AG04450 (cell line): ENCODE data around the gene PHACTR4. TPM values are rescaled to one million over a fixed set of nuclear protein-coding genes. Genes with fewer than 3 reads are reported as not detected.
"Not testable (repeated sequence)": the region's sequence is repeated elsewhere in the genome, so short reads cannot be mapped to it uniquely, and the experiment has no call there.

Experiments
- CTCF ChIA-PET: fragments of 300-600, 350-600 bp; formaldehyde crosslinking; extraction: SDS; loops from one replicate; lab custom pipeline; 2022; ENCODE audit warnings: antibody characterized with exemption, inconsistent platforms; lab: Charles Lee
- POLR2A ChIA-PET: fragments of 350-600 bp; formaldehyde crosslinking; extraction: SDS; loops from one replicate; lab custom pipeline; 2021; ENCODE audit warnings: antibody characterized with exemption, inconsistent platforms; lab: Yijun Ruan, JAX
- DNase-seq: peaks from one replicate; pipeline ENCODE4 v3.0.0-alpha.2; 2011; ENCODE audit warnings: low read depth, low spot score
- H3K27ac ChIP-seq: one replicate; pipeline ENCODE4 v1.5.1; 2012; ENCODE audit warnings: low read depth, low read length, control low read depth
- H3K27me3 ChIP-seq: one replicate; pipeline ENCODE4 v1.6.0; 2012; ENCODE audit warnings: low read length; ENCODE audit not compliant: control insufficient read depth, insufficient read depth
- H3K4me3 ChIP-seq: 2 replicates; pipeline ENCODE4 v1.5.1; 2011; ENCODE audit warnings: mild to moderate bottlenecking, low read depth, low read length, control low read depth
- H3K9me3 ChIP-seq: 2 replicates; pipeline ENCODE4 v1.5.1; 2012; ENCODE audit warnings: low read length; ENCODE audit not compliant: control insufficient read depth, insufficient read depth
- polyA plus RNA-seq: library from polyadenylated mRNA; depleted of rRNA; stranded (reverse); fragments of >200 nt; gene quantifications from 2 replicates; pipeline ENCODE4 v1.2.3, GENCODE V29; 2011
- TF ChIP-seq, protein P1 (sequence below): IDR thresholded peaks from 2 replicates; pipeline ENCODE4 v1.5.1; 2011; ENCODE audit warnings: low read depth, low read length, control low read depth, inconsistent platforms

PHACTR4 gene
- polyA plus RNA-seq, 1 experiment, result 12.3 TPM

DNA sequence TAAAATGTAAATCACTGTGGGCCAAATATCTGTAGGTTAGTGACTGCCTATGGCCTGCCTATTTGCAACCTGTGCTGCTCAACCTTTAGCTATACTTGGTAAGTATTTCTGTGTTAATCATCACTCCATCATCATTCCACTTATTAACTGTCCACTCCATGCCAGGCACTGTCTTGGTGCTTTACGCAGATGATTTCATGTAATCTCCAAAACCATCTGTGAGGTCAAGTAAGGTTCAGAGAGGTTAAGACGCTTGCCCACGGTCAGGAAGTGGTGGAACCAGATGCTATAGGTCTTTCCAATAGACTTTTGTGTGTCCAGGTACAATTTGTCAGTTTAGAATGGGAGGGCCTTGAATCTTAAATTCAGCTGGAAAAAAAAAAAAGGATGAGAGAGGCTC lies 10.8 kb upstream of the PHACTR4 start:
- CTCF ChIA-PET, result interaction anchor here (0.7 to 3.5 kb wide), 16 partner anchors 11 to 245 kb away, joined by 3 to 50 read pairs (median 6); partner anchors contain the start of gene PHACTR4
- POLR2A ChIA-PET, result no interaction called here
- DNase-seq, result no peak
- Histone ChIP-seq H3K27ac (no peak overlapping the region), H3K9me3 (no peaks in the 10 kb centered on the region), H3K27me3 (no peaks in the 10 kb centered on the region), H3K4me3 (no peak overlapping the region)
- TF ChIP-seq, protein P1, sequence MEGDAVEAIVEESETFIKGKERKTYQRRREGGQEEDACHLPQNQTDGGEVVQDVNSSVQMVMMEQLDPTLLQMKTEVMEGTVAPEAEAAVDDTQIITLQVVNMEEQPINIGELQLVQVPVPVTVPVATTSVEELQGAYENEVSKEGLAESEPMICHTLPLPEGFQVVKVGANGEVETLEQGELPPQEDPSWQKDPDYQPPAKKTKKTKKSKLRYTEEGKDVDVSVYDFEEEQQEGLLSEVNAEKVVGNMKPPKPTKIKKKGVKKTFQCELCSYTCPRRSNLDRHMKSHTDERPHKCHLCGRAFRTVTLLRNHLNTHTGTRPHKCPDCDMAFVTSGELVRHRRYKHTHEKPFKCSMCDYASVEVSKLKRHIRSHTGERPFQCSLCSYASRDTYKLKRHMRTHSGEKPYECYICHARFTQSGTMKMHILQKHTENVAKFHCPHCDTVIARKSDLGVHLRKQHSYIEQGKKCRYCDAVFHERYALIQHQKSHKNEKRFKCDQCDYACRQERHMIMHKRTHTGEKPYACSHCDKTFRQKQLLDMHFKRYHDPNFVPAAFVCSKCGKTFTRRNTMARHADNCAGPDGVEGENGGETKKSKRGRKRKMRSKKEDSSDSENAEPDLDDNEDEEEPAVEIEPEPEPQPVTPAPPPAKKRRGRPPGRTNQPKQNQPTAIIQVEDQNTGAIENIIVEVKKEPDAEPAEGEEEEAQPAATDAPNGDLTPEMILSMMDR, result no peak

DNA sequence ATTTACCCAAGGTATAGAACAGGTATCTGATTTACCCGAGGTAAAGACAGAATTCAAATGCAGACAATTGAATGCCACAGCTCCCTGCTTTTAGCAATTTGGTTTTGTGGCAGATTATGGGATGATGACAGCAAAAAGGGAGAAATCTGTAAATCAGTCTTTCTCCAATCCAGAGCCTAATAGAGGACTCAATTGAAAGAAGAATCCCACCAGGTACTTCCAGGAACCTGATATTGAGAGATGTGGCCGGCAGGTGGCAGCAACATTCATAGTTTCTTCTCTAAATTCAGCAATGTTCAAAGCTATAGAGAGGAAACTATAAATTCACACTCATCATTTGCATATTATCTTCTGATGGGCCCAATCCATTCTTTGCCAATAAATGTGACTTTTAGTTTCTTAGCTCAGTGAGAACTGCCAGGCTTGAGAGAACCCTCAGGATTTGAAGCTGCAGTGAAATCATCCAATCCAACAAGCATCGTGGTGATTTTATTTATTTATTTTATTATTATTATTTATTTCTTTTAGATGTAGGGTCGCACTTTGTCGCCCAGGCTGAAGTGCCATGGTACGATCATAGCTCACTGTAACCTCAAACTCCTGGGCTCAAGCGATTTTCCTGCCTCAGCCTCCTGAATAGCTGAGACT lies 9.8 kb upstream of the PHACTR4 start:
- no peaks in the 10 kb centered on the region for H3K9me3 ChIP-seq
- H3K27ac ChIP-seq, result no peak overlapping the region
- TF ChIP-seq, protein P1, result peak; percentile 73
- POLR2A ChIA-PET, result interaction anchor here (0.5 to 1.1 kb wide), 5 partner anchors 10 to 222 kb away, joined by 3 to 5 read pairs (median 3); partner anchors contain the start of genes PHACTR4 and RCC1
- no peak for DNase-seq
- CTCF ChIA-PET, result interaction anchor here (0.6 to 3.5 kb wide), 58 partner anchors 9 to 329 kb away, joined by 3 to 50 read pairs (median 4); partner anchors contain the start of genes MED18, PHACTR4, SESN2 and TRNAU1AP
- no peaks in the 10 kb centered on the region for H3K27me3 ChIP-seq
- no peak overlapping the region for H3K4me3 ChIP-seq

DNA sequence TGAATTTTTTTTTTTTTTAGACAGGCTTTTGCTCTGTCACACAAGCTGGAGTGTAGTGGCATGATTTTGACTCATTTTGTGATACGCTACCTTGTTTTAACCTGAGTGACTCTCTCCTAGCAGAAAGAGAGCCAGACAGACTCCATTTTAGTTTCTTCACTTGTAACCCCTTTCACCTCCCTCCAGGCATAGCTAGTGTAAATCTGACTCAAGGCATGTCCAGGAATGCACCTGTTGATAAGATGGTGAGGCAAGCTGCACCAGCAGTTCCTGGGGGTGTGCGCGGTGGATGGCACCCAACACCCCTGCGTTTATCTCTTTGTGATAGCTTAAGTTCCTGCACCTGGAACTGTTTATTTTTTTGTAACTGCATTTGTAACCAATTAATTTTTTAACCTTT lies 4.7 kb upstream of the PHACTR4 start:
- DNase-seq, result no peak
- H3K4me3 ChIP-seq, result no peak overlapping the region
- H3K27ac ChIP-seq, result no peak overlapping the region
- H3K9me3 ChIP-seq, result no peaks in the 10 kb centered on the region
- no peaks in the 10 kb centered on the region for H3K27me3 ChIP-seq
- TF ChIP-seq, protein P1, result no peak
- CTCF ChIA-PET, result interaction anchor here (1.1 kb wide), 1 partner anchor 8 kb away, joined by 3 read pairs; no protein-coding TSS in a partner anchor
- POLR2A ChIA-PET, result no interaction called here

DNA sequence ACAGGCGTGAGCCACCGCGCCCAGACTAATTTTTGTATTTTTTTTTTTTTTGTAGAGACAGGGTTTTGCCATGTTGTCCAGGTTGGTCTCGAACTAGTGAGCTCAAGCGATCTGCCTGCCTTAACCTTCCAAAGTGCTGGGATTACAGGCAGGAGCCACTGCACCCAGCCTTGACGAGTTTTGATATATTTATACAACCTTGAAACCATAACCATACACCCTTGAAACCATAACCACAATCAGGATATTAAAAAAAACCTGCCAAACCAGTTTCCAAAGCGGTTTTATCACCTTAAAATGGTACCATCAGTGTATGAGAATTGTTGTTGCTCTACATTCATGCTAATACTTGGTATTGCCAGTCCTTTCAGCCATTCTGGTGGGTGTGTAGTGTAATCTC lies 3.7 kb upstream of the PHACTR4 start:
- DNase-seq, result no peak
- POLR2A ChIA-PET, result interaction anchor here (0.7 kb wide), 1 partner anchor 283 kb away, joined by 9 read pairs; no protein-coding TSS in a partner anchor
- Histone ChIP-seq H3K9me3 (no peaks in the 10 kb centered on the region), H3K27ac (no peak overlapping the region), H3K4me3 (no peak overlapping the region), H3K27me3 (no peaks in the 10 kb centered on the region)
- TF ChIP-seq, protein P1, result no peak
- CTCF ChIA-PET, result interaction anchor here (0.7 to 1.1 kb wide), 2 partner anchors 7 to 23 kb away, joined by 3 read pairs; no protein-coding TSS in a partner anchor

DNA sequence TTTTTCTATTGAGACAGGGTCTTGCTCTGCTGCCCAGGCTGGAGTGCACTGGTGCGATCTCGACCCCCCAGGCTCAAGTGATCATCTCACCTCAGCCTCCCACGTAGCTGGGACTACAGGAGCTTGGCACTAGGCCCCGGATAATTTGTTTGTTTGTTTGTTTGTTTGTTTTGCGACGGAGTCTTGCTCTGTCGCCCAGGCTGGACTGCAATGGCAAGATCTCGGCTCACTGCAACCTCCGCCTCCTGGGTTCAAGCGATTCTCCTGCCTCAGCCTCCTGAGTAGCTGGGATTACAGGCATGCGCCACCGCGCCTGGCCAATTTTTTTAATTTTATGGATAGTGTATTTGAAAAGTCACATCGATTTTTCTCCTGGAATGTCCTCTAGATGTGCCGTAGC lies 932 bp upstream of the PHACTR4 start:
- POLR2A ChIA-PET, result not testable (repeated sequence)

More for the DNA sequence above, 932 bp upstream of the PHACTR4 start:
- H3K9me3 ChIP-seq, H3K27ac ChIP-seq, DNase-seq, H3K27me3 ChIP-seq, H3K4me3 ChIP-seq: not testable (repeated sequence)
- CTCF ChIA-PET, result interaction anchor here (0.7 to 4.6 kb wide), 2 partner anchors 9 to 38 kb away, joined by 3 to 30 read pairs; no protein-coding TSS in a partner anchor
